H9 (cell line): ENCODE results near the gene LDB2. TPM values are rescaled to one million over a fixed set of nuclear protein-coding genes. Genes with fewer than 3 reads are reported as not detected.

Source experiments
- DNase-seq: peaks from one replicate; pipeline ENCODE4 v3.0.0-alpha.2; 2017
- H2AFZ ChIP-seq: one replicate; pipeline ENCODE4 v1.6.1; 2013; ENCODE audit warnings: mild to moderate bottlenecking, low read length, control low read depth, moderate library complexity
- H2AK5ac ChIP-seq: 2 replicates; pipeline ENCODE4 v1.6.1; 2013; ENCODE audit warnings: low read length, control low read depth, mixed read lengths; ENCODE audit not compliant: insufficient read length
- H2BK120ac ChIP-seq: one replicate; pipeline ENCODE4 v1.6.1; 2013; ENCODE audit warnings: low read depth, mild to moderate bottlenecking, low read length, control low read depth, inconsistent platforms; ENCODE audit not compliant: poor library complexity, severe bottlenecking
- H2BK12ac ChIP-seq: 2 replicates; pipeline ENCODE4 v1.6.1; 2013; ENCODE audit warnings: low read length, control low read depth, mixed read lengths, low read depth; ENCODE audit not compliant: insufficient read length
- H2BK15ac ChIP-seq: 2 replicates; pipeline ENCODE4 v1.6.1; 2013; ENCODE audit warnings: low read depth, low read length, control low read depth
- H2BK20ac ChIP-seq: one replicate; pipeline ENCODE4 v1.6.1; 2013; ENCODE audit warnings: low read depth, mild to moderate bottlenecking, low read length, control low read depth, inconsistent platforms; ENCODE audit not compliant: poor library complexity, severe bottlenecking
- H2BK5ac ChIP-seq: 2 replicates; pipeline ENCODE4 v1.6.1; 2013; ENCODE audit warnings: low read length, control low read depth, mixed read lengths; ENCODE audit not compliant: insufficient read length
- H3K14ac ChIP-seq: 2 replicates; pipeline ENCODE4 v1.6.1; 2013; ENCODE audit warnings: low read length, control low read depth; ENCODE audit not compliant: insufficient read depth
- H3K18ac ChIP-seq: 2 replicates; pipeline ENCODE4 v1.6.1; 2013; ENCODE audit warnings: low read depth, mild to moderate bottlenecking, mixed read lengths, low read length, control low read depth; ENCODE audit not compliant: insufficient read length
- H3K23ac ChIP-seq: 2 replicates; pipeline ENCODE4 v1.6.1; 2013; ENCODE audit warnings: low read length, control low read depth, mixed read lengths, low read depth; ENCODE audit not compliant: insufficient read length
- H3K23me2 ChIP-seq: 2 replicates; pipeline ENCODE4 v1.6.1; 2013; ENCODE audit warnings: low read depth, mild to moderate bottlenecking, mixed read lengths, low read length, control low read depth; ENCODE audit not compliant: insufficient read length, poor library complexity, severe bottlenecking
- H3K27ac ChIP-seq: 2 replicates; pipeline ENCODE4 v1.5.1; 2013; ENCODE audit warnings: low read length, control low read depth, mixed read lengths, low read depth; ENCODE audit not compliant: insufficient read length
- H3K27me3 ChIP-seq: 2 replicates; pipeline ENCODE4 v1.6.1; 2013; ENCODE audit warnings: low read length, control low read depth, inconsistent platforms; ENCODE audit not compliant: insufficient read depth
- H3K4ac ChIP-seq: 2 replicates; pipeline ENCODE4 v1.6.1; 2013; ENCODE audit warnings: low read depth, mild to moderate bottlenecking, control low read depth, inconsistent platforms, low read length, moderate library complexity
- H3K4me1 ChIP-seq: 2 replicates; pipeline ENCODE4 v1.6.1; 2013; ENCODE audit warnings: low read length, control low read depth, inconsistent platforms; ENCODE audit not compliant: insufficient read depth
- H3K4me2 ChIP-seq: 2 replicates; pipeline ENCODE4 v1.6.1; 2013; ENCODE audit warnings: low read length, control low read depth, mixed read lengths; ENCODE audit not compliant: insufficient read length, insufficient read depth
- H3K56ac ChIP-seq: 2 replicates; pipeline ENCODE4 v1.6.1; 2013; ENCODE audit warnings: low read depth, mild to moderate bottlenecking, mixed read lengths, low read length, control low read depth; ENCODE audit not compliant: insufficient read length
- H3K79me1 ChIP-seq: 2 replicates; pipeline ENCODE4 v1.6.1; 2013; ENCODE audit warnings: low read depth, mild to moderate bottlenecking, moderate library complexity, low read length, control low read depth, inconsistent platforms; ENCODE audit not compliant: insufficient read depth, poor library complexity, severe bottlenecking
- H3K79me2 ChIP-seq: 2 replicates; pipeline ENCODE4 v1.6.1; 2013; ENCODE audit warnings: low read length, control low read depth, inconsistent platforms; ENCODE audit not compliant: insufficient read depth
- H3K9ac ChIP-seq: 2 replicates; pipeline ENCODE4 v1.6.1; 2013; ENCODE audit warnings: low read length, control low read depth, mixed read lengths; ENCODE audit not compliant: insufficient read length; ENCODE audit errors: extremely low read depth
- H3K9me3 ChIP-seq: one replicate; pipeline ENCODE4 v1.6.1; 2013; ENCODE audit warnings: low read depth, low read length, inconsistent platforms; ENCODE audit not compliant: control insufficient read depth
- H3T11ph ChIP-seq: one replicate; pipeline ENCODE4 v1.6.1; 2013; ENCODE audit warnings: mild to moderate bottlenecking, low read length, control low read depth, inconsistent platforms
- H4K20me1 ChIP-seq: one replicate; pipeline ENCODE4 v1.6.1; 2013; ENCODE audit not compliant: control insufficient read depth, insufficient read length, insufficient read depth
- H4K5ac ChIP-seq: 2 replicates; pipeline ENCODE4 v1.6.1; 2013; ENCODE audit warnings: low read depth, mild to moderate bottlenecking, mixed read lengths, low read length, control low read depth; ENCODE audit not compliant: insufficient read length
- H4K8ac ChIP-seq: replicated peaks from 2 replicates; pipeline ENCODE4 v1.6.1; 2013; ENCODE audit warnings: low read length, control low read depth, mixed read lengths, low read depth; ENCODE audit not compliant: insufficient read length
- H4K91ac ChIP-seq: 2 replicates; pipeline ENCODE4 v1.6.1; 2013; ENCODE audit warnings: low read depth, mild to moderate bottlenecking, moderate library complexity, mixed read lengths, low read length, control low read depth; ENCODE audit not compliant: insufficient read length
- H3K27ac Mint-ChIP-seq, 3 experiments: 2 replicates in 2 of 3; 3 replicates in 1 of 3; pipeline ENCODE4 v1.8.0; 2020 to 2021; ENCODE audit warnings: mixed read lengths in 3 of 3, mild to moderate bottlenecking in 1 of 3, moderate library complexity in 1 of 3
- H3K27me3 Mint-ChIP-seq: 2 replicates; pipeline ENCODE4 v1.8.0; 2021; ENCODE audit warnings: low read depth, mild to moderate bottlenecking, moderate library complexity, mixed read lengths
- H3K36me3 Mint-ChIP-seq, 3 experiments: 2 replicates in 2 of 3; 3 replicates in 1 of 3; pipeline ENCODE4 v1.8.0; 2020 to 2021; ENCODE audit warnings: low read depth in 3 of 3, mixed read lengths in 3 of 3; ENCODE audit not compliant: insufficient read depth in 1 of 3
- H3K4me1 Mint-ChIP-seq, 2 experiments: 2 replicates each; pipeline ENCODE4 v1.8.0; 2020; ENCODE audit warnings: mixed read lengths in 2 of 2
- H3K4me3 Mint-ChIP-seq, 2 experiments: 2 replicates in 1 of 2; 3 replicates in 1 of 2; pipeline ENCODE4 v1.8.0; 2020 to 2021; ENCODE audit warnings: mild to moderate bottlenecking in 2 of 2, mixed read lengths in 2 of 2, moderate library complexity in 1 of 2
- H3K9me3 Mint-ChIP-seq, 2 experiments: 2 replicates in 1 of 2; 3 replicates in 1 of 2; pipeline ENCODE4 v1.8.0; 2020; ENCODE audit warnings: mild to moderate bottlenecking in 2 of 2, mixed read lengths in 2 of 2, moderate library complexity in 1 of 2
- CTCF ChIP-seq: fragments of 200-600 bp; sonication (generic); conservative IDR thresholded peaks from 3 replicates; pipeline ENCODE4 v1.8.0; 2021; ENCODE audit warnings: antibody characterized with exemption, mild to moderate bottlenecking
- WGBS: extraction: QIAGEN DNeasy Blood & Tissue Kit; methylation state at CpG from one replicate; pipeline ENCODE4 v1.1.7; 2013; ENCODE audit warnings: missing lambda C conversion rate, low lambda C conversion rate, mixed read lengths; ENCODE audit not compliant: insufficient read length; ENCODE audit errors: extremely low coverage; 5-methylcytosine and 5-hydroxymethylcytosine counted together
- total RNA-seq: library from RNA; stranded (reverse); gene quantifications from 2 replicates; pipeline ENCODE4 v1.2.1, GENCODE V29; 2021

Gene LDB2
- total RNA-seq, 1 experiment from 2014 or later = 22.5 TPM

GRCh38 chr4:16818005-16818404 is 80.4 kb downstream of the LDB2 start:
- no peak overlapping the region for H3K27ac ChIP-seq
- H3K79me1 ChIP-seq = no peaks in the 10 kb centered on the region
- no peaks in the 10 kb centered on the region for H3K79me2 ChIP-seq
- no peaks in the 10 kb centered on the region for H3K9me3 Mint-ChIP-seq
- no peaks in the 10 kb centered on the region for H3K23me2 ChIP-seq
- peaks cover 9% of the 10 kb centered on the region for H3K4me1 ChIP-seq
- H2BK20ac ChIP-seq = no peak overlapping the region
- H3K4ac ChIP-seq = no peak overlapping the region
- H2BK120ac ChIP-seq = no peak overlapping the region
- H3K18ac ChIP-seq = no peak overlapping the region
- no peak overlapping the region for H3K23ac ChIP-seq
- no peaks in the 10 kb centered on the region for H3K27me3 ChIP-seq
- H3K14ac ChIP-seq = no peak overlapping the region
- no peak overlapping the region for H2BK5ac ChIP-seq
- H2AK5ac ChIP-seq = no peak overlapping the region
- H3K9me3 ChIP-seq = no peaks in the 10 kb centered on the region
- H3T11ph ChIP-seq = no peak overlapping the region
- H3K56ac ChIP-seq = no peak overlapping the region
- no peak overlapping the region for H2AFZ ChIP-seq
- no peak overlapping the region for H2BK12ac ChIP-seq
- H3K4me1 Mint-ChIP-seq = peaks cover 47 to 59% of the 10 kb centered on the region in 2 experiments
- no peaks in the 10 kb centered on the region for H3K27me3 Mint-ChIP-seq
- peaks cover 0 to 15% (median 8%) of the 10 kb centered on the region in 3 experiments; a peak in 4 of 7 replicates for H3K36me3 Mint-ChIP-seq
- no peak overlapping the region for H4K8ac ChIP-seq
- peak; percentile 55 for DNase-seq
- no peak overlapping the region for H2BK15ac ChIP-seq
- no peak overlapping the region for H3K4me2 ChIP-seq
- no peak overlapping the region for H3K9ac ChIP-seq
- TF ChIP-seq CTCF = peak; percentile 49
- no peak overlapping the region for H4K91ac ChIP-seq
- H4K20me1 ChIP-seq = no peaks in the 10 kb centered on the region
- H4K5ac ChIP-seq = no peak overlapping the region
- H3K27ac Mint-ChIP-seq = peak overlapping the region; percentile 90 to 99 (median 92); a peak in 6 of 7 replicates
- H3K4me3 Mint-ChIP-seq = peak overlapping the region in 1 of 2 experiments; percentile 65; a peak in 2 of 5 replicates
- WGBS = no CpG with 5 or more reads among the region's 3 CpGs
